ENCODE measurements around the gene KIN.
A peak's percentile ranks its signal among the peaks of the same experiment; 100 is the strongest.

The KIN gene, protein sequence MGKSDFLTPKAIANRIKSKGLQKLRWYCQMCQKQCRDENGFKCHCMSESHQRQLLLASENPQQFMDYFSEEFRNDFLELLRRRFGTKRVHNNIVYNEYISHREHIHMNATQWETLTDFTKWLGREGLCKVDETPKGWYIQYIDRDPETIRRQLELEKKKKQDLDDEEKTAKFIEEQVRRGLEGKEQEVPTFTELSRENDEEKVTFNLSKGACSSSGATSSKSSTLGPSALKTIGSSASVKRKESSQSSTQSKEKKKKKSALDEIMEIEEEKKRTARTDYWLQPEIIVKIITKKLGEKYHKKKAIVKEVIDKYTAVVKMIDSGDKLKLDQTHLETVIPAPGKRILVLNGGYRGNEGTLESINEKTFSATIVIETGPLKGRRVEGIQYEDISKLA

DNA sequence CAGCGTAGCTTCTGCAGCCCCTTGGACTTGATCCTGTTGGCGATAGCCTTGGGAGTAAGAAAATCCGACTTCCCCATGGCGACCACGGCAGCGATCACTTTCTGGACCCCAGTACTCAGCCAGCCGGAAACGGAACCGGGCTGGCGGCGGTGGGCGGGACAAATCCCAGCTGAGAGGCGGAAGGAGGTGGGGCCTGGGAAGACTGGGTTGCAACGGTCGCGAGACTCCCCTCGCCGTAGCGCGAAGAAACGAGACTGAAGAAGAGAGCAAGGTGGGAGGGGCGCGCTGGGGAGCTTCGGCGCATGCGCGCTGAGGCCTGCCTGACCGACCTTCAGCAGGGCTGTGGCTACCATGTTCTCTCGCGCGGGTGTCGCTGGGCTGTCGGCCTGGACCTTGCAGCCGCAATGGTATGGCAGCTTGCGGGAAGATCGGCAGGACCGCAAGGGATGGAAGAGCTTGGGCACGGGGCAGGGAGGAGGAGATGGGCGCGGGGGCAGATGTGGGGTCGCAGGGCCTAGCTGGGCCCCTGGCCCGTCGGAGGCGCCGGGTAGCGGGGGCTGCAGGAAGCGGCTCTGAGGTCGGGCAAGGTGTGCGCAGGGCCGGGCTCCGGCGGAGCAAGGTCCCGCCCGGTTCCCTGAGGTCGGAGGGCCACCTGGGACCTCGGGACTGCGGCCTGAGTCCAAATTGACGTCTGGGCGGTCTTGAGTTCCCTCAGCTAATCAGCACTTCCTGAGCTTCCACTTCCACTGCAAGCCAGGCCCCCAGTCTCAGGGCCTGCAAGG lies at the start of gene KIN, which contains the start of gene ATP5F1C:
Gene KIN, minus strand, starts transcription at position 137 of the 782 bp plus-strand sequence. Its CDS starts 60 bp downstream, at position 77.
Gene ATP5F1C, plus strand, starts transcription at position 321 of the 782 bp plus-strand sequence. Its CDS starts 31 bp downstream, at position 352.
- peak within 1 kb of the TSS; percentile 96 to 99 (median 97) for H3K4me3 ChIP-seq (ENCODE audit: low read depth in 1 of 5, low read length in 5 of 5)
- peaks cover 0 to 8% (median 6%) of the 10 kb centered on the region in 5 donors for H3K36me3 ChIP-seq (ENCODE audit: control insufficient read depth in 5 of 5, insufficient read depth in 5 of 5, low read length in 5 of 5)
- H3K27me3 ChIP-seq (ENCODE audit: control insufficient read depth in 5 of 5, insufficient read depth in 4 of 5, low read length in 5 of 5): no peaks in the 10 kb centered on the region
- H3K4me1 ChIP-seq (ENCODE audit: control insufficient read depth in 5 of 5, insufficient read depth in 5 of 5, low read length in 5 of 5): peaks cover 2 to 41% (median 38%) of the 10 kb centered on the region in 5 donors
- H3K9ac ChIP-seq (ENCODE audit: low read length in 5 of 5): peak within 1 kb of the TSS; percentile 94 to 98 (median 98)
- peak within 1 kb of the TSS; percentile 79 for H3K27ac ChIP-seq (ENCODE audit: low read depth, low read length)
- H3K9me3 ChIP-seq (ENCODE audit: control insufficient read depth in 5 of 5, low read length in 5 of 5): no peaks in the 10 kb centered on the region

DNA sequence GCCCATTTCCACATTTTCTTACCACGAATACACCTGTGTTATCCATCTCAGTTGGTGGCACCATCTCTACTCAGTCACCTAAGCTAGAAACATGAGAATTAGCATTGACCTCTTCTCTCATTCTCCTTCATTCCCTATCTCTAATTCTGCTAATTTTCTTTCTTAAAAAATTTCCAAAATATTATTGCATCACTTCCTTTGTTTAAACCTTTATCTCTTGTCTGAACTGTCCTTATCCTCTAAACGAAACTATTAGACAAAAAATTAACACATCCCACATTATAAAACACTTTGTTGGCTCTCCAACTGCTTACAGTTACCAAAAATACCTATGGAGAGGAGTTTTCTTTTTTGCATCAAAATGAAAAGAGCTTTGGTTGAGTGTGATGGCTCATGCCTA lies 48.8 kb upstream of the KIN start:
- Histone ChIP-seq H3K9me3 (ENCODE audit: control insufficient read depth in 5 of 5, low read length in 5 of 5) (no peaks in the 10 kb centered on the region), H3K4me3 (ENCODE audit: low read depth in 1 of 5, low read length in 5 of 5) (no peak overlapping the region), H3K27me3 (ENCODE audit: control insufficient read depth in 5 of 5, insufficient read depth in 4 of 5, low read length in 5 of 5) (no peaks in the 10 kb centered on the region), H3K4me1 (ENCODE audit: control insufficient read depth in 5 of 5, insufficient read depth in 5 of 5, low read length in 5 of 5) (no peaks in the 10 kb centered on the region), H3K9ac (ENCODE audit: low read length in 5 of 5) (no peak overlapping the region), H3K27ac (ENCODE audit: low read depth, low read length) (no peak overlapping the region), H3K36me3 (ENCODE audit: control insufficient read depth in 5 of 5, insufficient read depth in 5 of 5, low read length in 5 of 5) (peaks cover 0 to 3% (median 0%) of the 10 kb centered on the region in 5 donors)

DNA sequence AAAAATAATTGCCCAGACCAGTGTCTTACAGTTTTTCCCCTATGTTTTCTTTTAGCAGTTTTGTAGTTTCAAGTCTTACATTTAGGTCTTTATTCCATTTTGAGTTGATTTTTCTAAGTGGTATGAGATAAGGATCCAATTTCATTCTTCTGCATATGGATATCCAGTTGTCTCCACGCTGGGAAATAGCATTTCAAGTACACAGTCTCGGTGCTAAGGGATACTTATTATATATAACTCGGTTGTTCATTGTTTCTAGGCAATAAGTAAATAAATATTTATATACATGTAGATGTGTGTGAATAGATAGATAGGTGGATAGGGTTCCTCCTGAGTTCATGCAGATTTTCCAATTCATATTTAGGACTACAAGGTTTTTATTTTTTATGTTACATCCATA lies 46.5 kb upstream of the KIN start:
- Histone ChIP-seq H3K27ac (ENCODE audit: low read depth, low read length) (no peak overlapping the region), H3K36me3 (ENCODE audit: control insufficient read depth in 5 of 5, insufficient read depth in 5 of 5, low read length in 5 of 5) (peaks cover 0 to 3% (median 0%) of the 10 kb centered on the region in 5 donors), H3K4me3 (ENCODE audit: low read depth in 1 of 5, low read length in 5 of 5) (no peak overlapping the region), H3K4me1 (ENCODE audit: control insufficient read depth in 5 of 5, insufficient read depth in 5 of 5, low read length in 5 of 5) (peaks cover 0 to 5% (median 0%) of the 10 kb centered on the region in 5 donors), H3K9me3 (ENCODE audit: control insufficient read depth in 5 of 5, low read length in 5 of 5) (no peaks in the 10 kb centered on the region), H3K9ac (ENCODE audit: low read length in 5 of 5) (no peak overlapping the region), H3K27me3 (ENCODE audit: control insufficient read depth in 5 of 5, insufficient read depth in 4 of 5, low read length in 5 of 5) (no peaks in the 10 kb centered on the region)

DNA sequence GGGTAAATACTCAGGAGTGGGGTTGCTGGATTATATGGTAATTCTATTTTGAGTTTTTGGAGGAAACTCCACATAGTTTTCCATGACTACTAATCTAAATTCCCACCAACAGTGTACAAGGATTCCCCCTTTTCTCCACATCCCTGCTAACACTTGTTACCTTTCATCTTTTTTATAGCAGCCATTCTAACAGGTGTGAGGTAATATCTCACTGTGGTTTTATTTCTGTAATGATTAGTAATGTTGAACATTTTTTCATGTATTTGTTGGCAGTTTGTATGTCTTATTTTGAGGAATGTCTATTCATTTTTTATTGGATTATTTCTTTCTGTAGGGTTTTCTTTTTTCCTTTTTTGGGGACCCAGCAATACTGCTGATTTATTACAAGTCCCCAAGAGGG lies 45.4 kb upstream of the KIN start:
- H3K4me3 ChIP-seq (ENCODE audit: low read depth in 1 of 5, low read length in 5 of 5): no peak overlapping the region
- H3K4me1 ChIP-seq (ENCODE audit: control insufficient read depth in 5 of 5, insufficient read depth in 5 of 5, low read length in 5 of 5): peaks cover 0 to 5% (median 0%) of the 10 kb centered on the region in 5 donors
- no peak overlapping the region for H3K9ac ChIP-seq (ENCODE audit: low read length in 5 of 5)
- H3K9me3 ChIP-seq (ENCODE audit: control insufficient read depth in 5 of 5, low read length in 5 of 5): no peaks in the 10 kb centered on the region
- H3K27ac ChIP-seq (ENCODE audit: low read depth, low read length): no peak overlapping the region
- H3K36me3 ChIP-seq (ENCODE audit: control insufficient read depth in 5 of 5, insufficient read depth in 5 of 5, low read length in 5 of 5): peaks cover 0 to 3% (median 0%) of the 10 kb centered on the region in 5 donors
- H3K27me3 ChIP-seq (ENCODE audit: control insufficient read depth in 5 of 5, insufficient read depth in 4 of 5, low read length in 5 of 5): no peaks in the 10 kb centered on the region

DNA sequence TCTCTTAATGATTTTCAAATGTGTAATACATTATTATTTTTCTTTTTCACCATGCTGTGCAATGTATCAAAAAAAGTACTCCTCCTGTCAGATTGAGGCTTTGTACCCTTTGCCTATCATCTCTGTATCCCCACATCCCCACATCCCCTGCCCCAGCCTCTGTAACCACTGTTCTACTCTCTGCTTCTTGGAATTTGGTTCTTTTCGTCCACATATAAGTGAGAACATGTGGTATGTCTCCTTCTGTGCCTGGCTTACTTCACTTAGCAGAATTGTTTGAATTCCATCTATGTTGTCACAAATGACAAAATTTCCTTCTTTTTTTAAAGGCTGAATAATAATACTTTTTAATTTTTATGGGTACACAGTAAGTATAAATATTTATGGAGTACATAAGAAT lies 44.3 kb upstream of the KIN start:
- peaks cover 0 to 5% (median 0%) of the 10 kb centered on the region in 5 donors for H3K4me1 ChIP-seq (ENCODE audit: control insufficient read depth in 5 of 5, insufficient read depth in 5 of 5, low read length in 5 of 5)
- no peak overlapping the region for H3K27ac ChIP-seq (ENCODE audit: low read depth, low read length)
- no peak overlapping the region for H3K4me3 ChIP-seq (ENCODE audit: low read depth in 1 of 5, low read length in 5 of 5)
- no peaks in the 10 kb centered on the region for H3K27me3 ChIP-seq (ENCODE audit: control insufficient read depth in 5 of 5, insufficient read depth in 4 of 5, low read length in 5 of 5)
- no peak overlapping the region for H3K9ac ChIP-seq (ENCODE audit: low read length in 5 of 5)
- H3K9me3 ChIP-seq (ENCODE audit: control insufficient read depth in 5 of 5, low read length in 5 of 5): no peaks in the 10 kb centered on the region
- peaks cover 0 to 9% (median under 1%) of the 10 kb centered on the region in 5 donors for H3K36me3 ChIP-seq (ENCODE audit: control insufficient read depth in 5 of 5, insufficient read depth in 5 of 5, low read length in 5 of 5)

DNA sequence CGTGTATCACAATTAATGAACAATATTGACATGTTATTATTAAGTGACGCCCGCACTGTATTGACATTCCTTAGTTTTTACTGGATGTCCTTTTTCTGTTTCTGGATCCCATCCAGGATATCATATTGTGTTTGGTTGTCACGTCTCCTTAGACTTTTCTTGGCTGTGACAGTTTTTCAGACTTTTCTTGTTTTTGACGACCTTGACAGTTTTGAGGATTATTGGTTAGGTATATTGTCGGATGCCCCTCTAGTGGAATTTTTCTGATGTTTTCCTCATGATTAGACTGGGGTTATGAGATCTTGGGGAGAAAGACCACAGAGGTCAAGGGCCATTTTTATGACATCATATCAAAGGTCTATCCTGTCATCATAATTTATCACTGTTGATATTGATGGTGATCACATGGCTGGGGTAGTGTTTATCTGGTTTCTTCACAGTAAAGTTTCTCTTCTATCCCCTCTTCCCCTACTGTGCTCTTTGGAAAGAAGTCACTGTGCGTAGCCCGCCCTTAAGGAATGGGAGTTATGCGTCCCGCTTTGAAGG lies 41.6 kb upstream of the KIN start:
- H3K27ac ChIP-seq (ENCODE audit: low read depth, low read length): no peak overlapping the region
- no peak overlapping the region for H3K9ac ChIP-seq (ENCODE audit: low read length in 5 of 5)
- no peaks in the 10 kb centered on the region for H3K27me3 ChIP-seq (ENCODE audit: control insufficient read depth in 5 of 5, insufficient read depth in 4 of 5, low read length in 5 of 5)

DNA sequence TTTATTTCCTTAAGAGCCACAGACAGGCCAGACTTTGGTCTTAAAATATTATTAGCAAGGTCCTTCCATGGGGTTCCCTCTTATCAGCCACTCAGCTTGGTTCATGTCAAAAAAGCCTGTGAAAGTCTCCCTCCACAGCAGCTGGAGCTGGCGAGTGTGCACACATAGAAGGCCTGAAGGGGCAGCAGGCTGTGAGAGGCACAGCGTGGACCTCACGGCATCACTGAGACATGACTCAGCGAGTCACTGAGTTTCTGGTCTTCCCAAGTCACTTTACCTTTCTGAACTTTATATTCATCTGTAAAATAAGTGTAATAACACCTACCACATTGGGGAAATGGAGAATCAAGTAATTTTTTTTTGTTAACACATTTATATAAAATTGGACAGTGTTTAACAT lies 39.2 kb upstream of the KIN start:
- Histone ChIP-seq H3K27me3 (ENCODE audit: control insufficient read depth in 5 of 5, insufficient read depth in 4 of 5, low read length in 5 of 5) (no peaks in the 10 kb centered on the region), H3K27ac (ENCODE audit: low read depth, low read length) (no peak overlapping the region), H3K9me3 (ENCODE audit: control insufficient read depth in 5 of 5, low read length in 5 of 5) (no peaks in the 10 kb centered on the region), H3K9ac (ENCODE audit: low read length in 5 of 5) (no peak overlapping the region), H3K36me3 (ENCODE audit: control insufficient read depth in 5 of 5, insufficient read depth in 5 of 5, low read length in 5 of 5) (peaks cover 14 to 31% (median 22%) of the 10 kb centered on the region in 5 donors), H3K4me3 (ENCODE audit: low read depth in 1 of 5, low read length in 5 of 5) (no peak overlapping the region), H3K4me1 (ENCODE audit: control insufficient read depth in 5 of 5, insufficient read depth in 5 of 5, low read length in 5 of 5) (peaks cover 0 to 5% (median 0%) of the 10 kb centered on the region in 5 donors)

More for the DNA sequence above, 41.6 kb upstream of the KIN start:
- Histone ChIP-seq H3K4me3 (ENCODE audit: low read depth in 1 of 5, low read length in 5 of 5) (no peak overlapping the region), H3K36me3 (ENCODE audit: control insufficient read depth in 5 of 5, insufficient read depth in 5 of 5, low read length in 5 of 5) (peaks cover 12 to 29% (median 18%) of the 10 kb centered on the region in 5 donors), H3K9me3 (ENCODE audit: control insufficient read depth in 5 of 5, low read length in 5 of 5) (no peaks in the 10 kb centered on the region), H3K4me1 (ENCODE audit: control insufficient read depth in 5 of 5, insufficient read depth in 5 of 5, low read length in 5 of 5) (peaks cover 0 to 5% (median 0%) of the 10 kb centered on the region in 5 donors)

DNA sequence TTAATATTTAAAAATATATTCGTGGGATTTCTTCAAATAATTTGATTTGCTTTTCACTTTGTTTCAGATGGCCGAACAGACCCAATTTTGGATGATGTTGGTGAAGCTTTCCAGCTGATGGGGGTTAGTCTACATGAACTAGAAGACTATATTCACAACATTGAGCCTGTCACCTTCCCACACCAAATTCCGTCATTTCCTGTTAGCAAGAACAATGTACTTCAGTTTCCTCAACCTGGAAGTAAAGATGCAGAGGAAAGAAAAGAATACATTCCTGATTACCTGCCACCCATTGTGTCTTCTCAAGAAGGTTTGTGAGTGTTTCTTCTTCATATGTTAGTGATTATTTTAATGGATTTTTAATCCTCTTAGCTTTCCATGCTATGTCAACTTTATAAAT lies 36.5 kb upstream of the KIN start:
- Histone ChIP-seq H3K4me3 (ENCODE audit: low read depth in 1 of 5, low read length in 5 of 5) (no peak overlapping the region), H3K36me3 (ENCODE audit: control insufficient read depth in 5 of 5, insufficient read depth in 5 of 5, low read length in 5 of 5) (peaks cover 14 to 31% (median 24%) of the 10 kb centered on the region in 5 donors), H3K4me1 (ENCODE audit: control insufficient read depth in 5 of 5, insufficient read depth in 5 of 5, low read length in 5 of 5) (peaks cover 0 to 14% (median 14%) of the 10 kb centered on the region in 5 donors), H3K27me3 (ENCODE audit: control insufficient read depth in 5 of 5, insufficient read depth in 4 of 5, low read length in 5 of 5) (no peaks in the 10 kb centered on the region), H3K9ac (ENCODE audit: low read length in 5 of 5) (no peak overlapping the region), H3K27ac (ENCODE audit: low read depth, low read length) (no peak overlapping the region), H3K9me3 (ENCODE audit: control insufficient read depth in 5 of 5, low read length in 5 of 5) (no peaks in the 10 kb centered on the region)

DNA sequence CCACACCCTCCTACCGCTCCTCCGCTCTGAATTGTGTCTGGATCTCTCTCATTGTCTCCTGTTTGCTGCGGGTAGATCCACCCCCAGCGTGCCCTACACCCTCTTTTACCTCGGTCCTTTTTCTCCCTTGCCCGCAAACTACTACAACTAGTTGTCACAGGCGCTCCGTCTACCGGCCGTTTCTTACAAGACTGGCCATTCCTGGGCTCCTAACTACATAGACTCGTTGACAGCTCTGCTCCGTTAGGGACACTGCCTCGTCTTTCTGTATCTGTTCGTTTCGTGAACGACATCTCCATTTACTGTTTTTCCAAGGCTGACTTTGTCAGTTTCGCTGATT lies 31.3 kb upstream of the KIN start:
- H3K27me3 ChIP-seq (ENCODE audit: control insufficient read depth in 5 of 5, insufficient read depth in 4 of 5, low read length in 5 of 5): no peaks in the 10 kb centered on the region
- peak overlapping the region; percentile 34 for H3K27ac ChIP-seq (ENCODE audit: low read depth, low read length)
- peak overlapping the region; percentile 29 to 98 (median 80) for H3K9ac ChIP-seq (ENCODE audit: low read length in 5 of 5)

More for the DNA sequence above, 31.3 kb upstream of the KIN start:
- Histone ChIP-seq H3K36me3 (ENCODE audit: control insufficient read depth in 5 of 5, insufficient read depth in 5 of 5, low read length in 5 of 5) (peaks cover 0 to 5% (median 0%) of the 10 kb centered on the region in 5 donors), H3K4me3 (ENCODE audit: low read depth in 1 of 5, low read length in 5 of 5) (peak overlapping the region; percentile 90 to 99 (median 97)), H3K4me1 (ENCODE audit: control insufficient read depth in 5 of 5, insufficient read depth in 5 of 5, low read length in 5 of 5) (peaks cover 0 to 35% (median 27%) of the 10 kb centered on the region in 5 donors), H3K9me3 (ENCODE audit: control insufficient read depth in 5 of 5, low read length in 5 of 5) (no peaks in the 10 kb centered on the region)
